HG03175 (cell line): ENCODE results near the gene NECTIN3.

Experiments
- ATAC-seq: cut with Tn5 transposase; IDR thresholded peaks from one replicate; pipeline ENCODE4 v1.9.1; 2021; ENCODE audit warnings: mild to moderate bottlenecking, moderate library complexity; ENCODE audit not compliant: unreplicated experiment

NECTIN3 gene

DNA sequence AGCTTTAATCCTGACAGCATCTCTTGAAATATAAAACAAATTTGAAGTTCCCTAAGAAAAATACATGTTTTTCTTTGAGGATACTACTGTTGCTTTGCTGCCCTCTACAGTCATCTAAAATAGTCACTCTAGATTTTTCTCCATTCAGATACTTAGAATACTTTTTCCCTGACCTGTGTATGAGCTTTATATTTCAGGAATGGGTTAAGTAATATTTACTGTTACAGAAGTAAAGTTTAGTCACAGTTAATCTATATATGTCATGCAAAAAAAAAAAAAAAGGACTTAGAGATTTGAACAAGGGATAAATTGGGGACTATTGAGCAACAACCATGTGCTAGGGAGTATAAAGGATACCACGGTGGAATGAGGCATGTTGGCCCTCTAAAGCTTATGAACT is 8.8 kb downstream of the NECTIN3 start:
- no peak for ATAC-seq

DNA sequence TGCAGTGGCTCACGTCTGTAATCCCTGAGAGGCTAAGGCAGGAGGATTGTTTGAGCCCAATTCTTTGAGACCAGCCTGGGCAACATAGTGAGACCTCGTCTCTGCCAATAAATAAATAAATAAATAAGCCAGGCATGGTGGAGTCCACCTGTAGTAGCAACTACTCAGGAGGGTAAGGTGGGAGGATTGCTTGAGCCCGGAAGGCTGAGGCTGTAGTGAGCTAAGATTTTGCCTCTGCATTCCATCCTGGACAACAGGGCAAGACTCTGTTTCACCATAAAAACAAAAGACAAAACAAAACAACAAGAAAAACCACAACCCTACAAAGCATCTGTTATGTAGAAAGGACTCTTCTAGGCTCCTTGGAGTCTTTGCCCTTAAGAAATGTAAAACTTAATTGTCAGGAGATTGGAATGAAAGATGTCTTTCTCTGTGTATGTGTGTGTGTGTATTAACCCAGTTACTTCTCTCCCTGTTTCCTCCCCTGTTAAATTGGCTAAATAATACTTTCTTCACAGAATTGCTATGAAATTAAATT is 9.5 kb downstream of the NECTIN3 start:
- ATAC-seq: no peak

DNA sequence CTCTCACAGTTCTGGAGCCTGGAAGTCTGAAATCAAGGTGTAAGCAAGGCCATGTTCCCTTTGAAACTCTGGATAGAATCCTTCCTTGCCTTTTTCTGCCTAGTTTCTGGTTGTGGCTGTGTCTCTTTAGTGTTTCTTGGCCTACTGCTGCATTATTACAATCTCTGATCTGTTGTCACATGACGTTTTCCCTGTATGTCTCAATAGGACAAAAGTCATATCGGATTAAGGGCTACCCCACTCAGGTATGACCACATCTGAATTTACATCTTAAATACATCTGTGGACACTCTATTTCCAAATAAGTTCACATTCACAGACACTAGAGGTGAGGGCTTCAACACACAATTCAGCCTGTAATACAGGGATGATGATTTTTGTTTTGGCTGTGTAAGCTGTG is 13.3 kb downstream of the NECTIN3 start:
- ATAC-seq: no peak

DNA sequence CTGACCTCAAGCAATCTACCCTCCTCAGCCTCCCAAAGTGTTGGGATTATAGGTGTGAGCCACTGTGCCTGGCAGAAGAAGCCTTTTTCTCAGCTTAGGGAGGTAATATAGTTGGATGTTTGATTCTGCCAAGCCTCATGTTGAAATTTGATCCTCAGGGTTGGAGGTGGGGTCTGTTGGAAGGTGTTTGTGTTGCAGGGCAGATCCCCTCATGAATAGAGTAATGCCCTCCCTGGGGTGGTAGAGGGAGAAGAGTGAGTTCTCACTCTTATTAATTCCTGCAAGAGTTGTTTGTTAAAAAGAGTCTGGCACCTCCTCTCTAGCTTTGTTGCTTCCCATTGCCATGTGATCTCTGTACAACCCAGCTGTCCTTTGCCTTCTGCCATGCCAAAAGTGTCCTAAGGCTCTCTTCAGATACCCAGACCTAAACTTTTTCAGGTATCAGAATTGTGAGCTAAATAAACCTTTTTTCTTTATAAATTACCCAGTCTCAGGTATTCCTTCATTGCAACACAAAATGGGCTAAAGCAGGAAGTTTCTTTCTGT is 16.4 kb downstream of the NECTIN3 start:
- ATAC-seq: no peak

DNA sequence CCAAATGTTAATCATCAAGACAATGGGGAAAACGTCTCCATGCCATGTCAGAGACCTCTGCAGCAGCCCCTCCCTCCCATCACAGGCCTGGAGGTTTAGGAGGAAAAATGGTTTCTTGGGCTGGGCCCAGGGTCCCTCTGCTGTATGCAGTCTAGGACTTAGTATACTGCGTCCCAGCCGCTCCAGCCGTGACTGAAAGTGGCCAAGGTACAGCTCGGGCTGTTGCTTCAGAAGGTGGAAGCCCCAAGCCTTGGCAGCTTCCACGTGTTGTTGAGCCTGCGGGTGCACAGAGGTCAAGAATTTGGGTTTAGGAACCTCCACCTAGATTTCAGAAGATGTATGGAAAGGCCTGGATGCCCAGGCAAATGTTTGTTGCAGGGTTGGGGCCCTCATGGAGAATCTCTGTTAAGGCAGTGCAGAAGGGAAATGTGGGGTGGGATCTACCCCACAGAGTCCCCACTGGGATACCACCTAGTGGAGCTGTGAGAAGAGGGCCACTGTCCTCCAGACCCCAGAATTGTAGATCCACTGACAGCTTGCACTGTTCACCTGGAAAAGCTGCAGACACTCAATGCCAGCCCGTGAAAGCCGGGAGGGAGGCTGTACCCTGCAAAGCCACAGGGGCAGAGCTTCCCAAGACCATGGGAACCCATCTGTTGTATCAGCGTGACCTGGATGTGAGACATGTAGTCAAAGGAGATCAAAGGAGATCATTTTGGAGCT is 25.0 kb downstream of the NECTIN3 start:
- ATAC-seq: no peak

DNA sequence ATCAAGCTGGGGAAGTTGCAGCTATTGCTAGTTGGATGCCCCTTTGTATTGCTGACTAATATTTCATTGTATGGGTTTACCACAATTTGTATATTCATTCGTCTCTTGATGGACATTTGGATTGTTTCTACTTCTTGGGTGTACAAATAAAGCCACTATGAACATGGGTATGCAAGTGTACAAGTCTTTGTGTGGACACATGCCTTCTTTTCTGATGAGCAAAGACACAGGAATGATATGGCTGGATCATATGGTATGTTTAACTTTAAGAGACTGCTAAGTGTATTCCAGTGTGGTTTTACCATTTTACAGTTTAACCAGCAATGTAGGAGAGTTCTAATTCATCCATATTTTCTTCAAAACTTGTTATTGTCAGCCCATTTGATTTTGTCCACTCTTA is 32.2 kb downstream of the NECTIN3 start:
- ATAC-seq: no peak

DNA sequence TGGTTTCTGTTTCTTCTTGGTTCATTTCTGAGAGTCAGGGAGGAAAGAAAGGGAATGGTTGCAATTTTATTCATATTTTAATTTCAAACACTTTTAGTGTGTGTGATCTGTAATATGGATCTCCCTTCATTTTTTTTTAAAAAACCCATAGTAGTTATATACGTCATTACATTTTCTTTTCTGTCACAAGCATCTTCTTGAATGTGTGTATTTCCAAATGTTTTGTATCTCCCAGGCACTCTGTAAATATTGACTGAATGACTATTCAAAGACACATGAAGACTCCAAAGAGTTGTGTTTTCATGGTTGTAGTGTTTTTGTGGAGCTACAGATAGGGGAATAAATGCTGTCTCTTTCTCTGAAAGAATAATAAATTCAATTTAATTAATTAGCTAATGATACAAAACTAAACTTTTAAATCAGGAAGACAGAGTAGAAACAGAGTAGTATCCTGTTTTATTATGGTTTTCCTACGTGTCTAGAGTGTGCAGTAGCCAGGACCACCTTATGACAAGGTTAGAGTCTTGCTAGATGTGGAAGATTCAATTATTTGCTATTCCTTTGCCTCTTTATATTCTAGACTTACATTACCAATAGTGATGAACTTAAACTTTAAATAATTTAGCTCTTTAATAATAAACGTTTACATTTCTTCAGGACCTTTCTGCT is 35.5 kb downstream of the NECTIN3 start:
- ATAC-seq: no peak

DNA sequence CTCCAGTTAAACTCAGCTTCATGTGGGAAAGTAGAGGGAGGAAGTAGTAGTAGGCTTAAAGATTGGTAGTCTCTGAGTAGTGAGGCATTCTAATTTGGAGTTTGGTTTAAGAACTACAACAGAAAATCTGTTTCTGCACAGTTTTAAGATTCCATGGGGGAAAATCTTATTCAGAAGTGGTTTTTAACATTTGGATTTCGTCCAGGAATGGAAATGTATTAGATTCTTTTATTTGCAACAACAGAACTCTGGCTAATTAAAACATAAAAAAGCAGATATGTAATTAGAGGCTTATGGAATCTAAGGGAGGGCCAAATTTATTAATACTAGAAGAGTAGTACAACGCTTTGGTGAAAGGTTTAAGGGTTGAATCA is 36.0 kb downstream of the NECTIN3 start:
- ATAC-seq: no peak

DNA sequence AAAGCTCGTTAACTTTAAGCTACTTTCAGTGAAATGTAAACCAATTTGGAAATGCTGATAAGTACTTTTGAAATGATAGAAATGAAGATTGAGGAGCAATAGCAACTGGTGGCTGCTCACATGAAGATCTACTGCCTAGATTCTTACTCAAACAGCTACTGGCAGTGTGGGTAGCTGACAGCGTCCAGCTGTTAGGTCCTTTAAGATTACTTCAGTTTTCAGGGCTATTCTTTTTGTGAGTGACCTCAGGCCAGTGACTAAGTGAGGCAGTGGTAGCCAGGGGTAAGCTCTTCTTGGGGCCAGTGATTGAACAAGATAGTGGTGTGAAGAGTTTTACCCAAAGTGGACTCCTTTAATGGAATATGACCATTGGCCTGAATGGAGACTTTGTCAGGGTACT is 41.3 kb downstream of the NECTIN3 start:
- ATAC-seq: no peak

DNA sequence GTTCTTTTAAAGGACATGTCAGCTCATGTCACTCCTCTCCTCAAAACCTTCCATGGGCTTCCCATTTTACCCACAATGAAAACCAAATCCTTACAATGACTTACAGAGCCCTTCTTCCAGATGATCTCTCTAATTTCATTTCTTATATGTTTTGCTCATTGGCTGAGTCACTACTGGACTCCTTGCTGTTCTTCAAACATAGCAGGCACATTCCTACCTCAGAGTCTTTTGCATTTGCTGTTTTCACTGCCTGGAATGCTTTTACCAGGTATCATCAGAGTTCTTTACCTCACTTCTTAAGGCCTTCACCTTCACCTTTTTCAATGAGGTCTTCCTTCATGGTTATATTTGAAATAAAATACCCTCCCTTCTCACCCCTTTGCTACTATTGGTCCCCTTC is 57.3 kb downstream of the NECTIN3 start:
- no peak for ATAC-seq

DNA sequence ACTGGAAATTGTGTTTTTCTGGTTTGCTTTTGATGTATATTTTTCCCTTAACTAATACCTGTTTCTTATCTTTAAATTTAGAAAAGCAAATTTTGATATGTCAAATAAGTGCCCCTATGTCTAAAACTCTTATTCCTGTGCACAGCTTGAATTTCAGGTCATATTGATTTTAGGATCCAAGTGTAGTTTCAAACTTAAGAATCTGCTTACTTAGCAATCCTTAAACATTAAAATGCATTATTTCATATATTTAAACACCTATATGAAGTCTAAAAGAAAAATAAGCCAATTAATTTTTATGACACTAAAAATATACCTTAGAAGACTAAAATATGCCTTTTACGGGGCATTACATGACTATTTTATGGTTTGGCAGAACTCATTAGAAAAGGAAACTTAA is 59.2 kb downstream of the NECTIN3 start:
- ATAC-seq: no peak

DNA sequence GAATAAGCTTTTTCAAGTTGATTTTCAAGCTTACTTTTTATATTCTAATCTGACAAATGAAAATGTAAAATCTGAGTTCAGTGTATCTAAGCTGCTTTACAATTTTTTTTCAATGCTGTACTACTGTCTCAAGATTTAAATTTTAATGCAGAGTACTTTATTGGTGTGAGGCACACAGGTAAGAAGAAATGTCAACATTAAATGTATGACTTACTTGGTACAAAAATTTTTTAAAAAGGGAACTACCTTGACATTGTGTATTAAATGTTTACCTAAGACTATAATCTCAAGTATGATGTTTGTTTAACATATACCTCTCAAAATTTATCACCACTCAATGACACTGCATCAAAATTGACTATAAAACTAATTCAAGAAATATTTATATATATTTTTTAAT is 62.7 kb downstream of the NECTIN3 start:
- no peak for ATAC-seq

DNA sequence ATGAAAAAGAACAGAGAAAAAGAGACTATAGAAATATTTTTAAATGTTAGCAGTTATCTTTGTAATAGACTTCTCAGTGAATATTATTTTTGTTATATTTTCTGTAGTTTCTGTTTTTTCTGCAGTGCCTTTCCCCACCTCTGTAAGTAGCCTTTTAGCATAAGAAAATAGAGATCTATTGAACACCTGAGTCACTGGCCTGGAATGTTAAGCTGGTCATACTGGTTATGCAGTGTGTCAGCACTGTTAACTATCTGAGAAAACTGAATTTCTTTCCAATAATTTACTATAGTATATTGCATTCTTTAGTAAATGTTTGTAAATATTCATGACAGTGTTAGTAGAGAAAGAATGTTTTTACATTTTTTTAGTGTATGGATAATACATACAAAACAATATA is 79.8 kb downstream of the NECTIN3 start:
- no peak for ATAC-seq

DNA sequence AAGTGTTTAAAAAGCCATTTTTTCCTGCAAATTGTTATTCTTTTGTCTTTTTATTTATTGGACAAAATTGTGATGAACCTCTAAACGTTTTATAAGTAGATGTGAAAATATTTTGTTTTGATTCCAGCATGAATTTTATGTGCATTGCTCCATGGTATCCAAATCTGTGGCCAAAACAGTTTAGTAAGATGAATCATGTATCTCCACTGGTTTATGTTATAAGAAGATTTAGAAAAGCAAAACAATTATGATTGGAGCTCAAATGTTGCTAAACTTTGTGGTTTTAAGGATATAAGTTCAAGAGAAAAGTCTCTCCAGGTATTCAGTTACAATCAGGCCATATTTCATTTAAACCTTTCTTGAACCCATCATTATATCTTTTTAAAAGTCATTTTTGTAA is 80.9 kb downstream of the NECTIN3 start:
- no peak for ATAC-seq

DNA sequence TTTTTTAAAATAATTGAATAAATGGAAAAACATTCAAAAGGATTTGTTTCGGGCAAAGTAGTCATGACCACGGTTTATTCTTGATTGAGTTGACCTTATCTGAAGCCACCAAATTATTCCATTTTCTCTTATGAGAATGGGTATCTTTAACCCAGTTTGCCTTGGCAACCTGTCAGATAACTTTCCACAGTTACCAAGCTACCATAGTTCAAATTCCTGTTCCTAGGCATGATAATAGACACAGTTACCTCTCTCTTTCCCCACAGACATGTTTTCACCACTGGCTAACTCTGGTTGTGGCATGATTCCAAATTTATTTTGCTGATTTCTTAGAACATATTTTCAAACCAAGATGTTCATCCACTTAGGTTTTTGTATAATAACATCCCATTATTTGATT is 84.9 kb downstream of the NECTIN3 start:
- ATAC-seq: no peak

DNA sequence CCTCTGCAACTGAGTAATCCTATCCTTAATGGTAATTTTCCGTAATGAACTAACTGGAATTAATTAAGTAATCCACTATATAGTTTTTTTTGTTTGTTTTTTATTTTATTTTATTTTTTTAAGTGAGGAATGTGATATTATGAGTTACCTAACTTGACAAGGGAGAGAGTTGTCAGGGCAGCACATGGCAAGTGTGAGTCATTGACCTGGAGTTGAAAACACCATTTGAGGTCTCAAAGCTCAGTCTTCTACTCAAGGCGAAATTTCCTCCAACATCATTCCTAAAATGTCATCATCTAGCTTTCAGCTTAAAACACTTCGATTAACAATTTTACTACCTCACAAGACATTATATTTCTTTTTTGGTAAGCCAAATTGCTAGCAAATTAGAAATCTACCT is 87.8 kb downstream of the NECTIN3 start:
- no peak for ATAC-seq

DNA sequence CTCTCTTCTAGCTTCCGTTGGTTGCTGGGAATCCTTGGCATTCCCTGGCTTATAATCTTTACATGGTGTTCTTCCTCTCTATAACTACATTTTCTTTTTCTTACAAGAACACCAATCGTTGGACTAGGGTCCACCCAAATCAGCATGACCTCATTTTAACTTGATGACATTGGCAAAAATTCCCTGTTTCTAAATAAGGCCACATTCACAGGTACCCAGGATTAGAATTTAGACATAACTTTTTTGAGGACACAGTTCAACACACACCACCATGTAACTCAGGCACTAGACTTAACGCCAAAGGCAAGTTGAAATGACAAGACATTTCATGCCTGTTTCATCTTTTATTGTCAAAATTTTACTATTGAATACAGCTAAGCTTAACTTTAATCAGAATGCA is 93.0 kb downstream of the NECTIN3 start:
- ATAC-seq: no peak

DNA sequence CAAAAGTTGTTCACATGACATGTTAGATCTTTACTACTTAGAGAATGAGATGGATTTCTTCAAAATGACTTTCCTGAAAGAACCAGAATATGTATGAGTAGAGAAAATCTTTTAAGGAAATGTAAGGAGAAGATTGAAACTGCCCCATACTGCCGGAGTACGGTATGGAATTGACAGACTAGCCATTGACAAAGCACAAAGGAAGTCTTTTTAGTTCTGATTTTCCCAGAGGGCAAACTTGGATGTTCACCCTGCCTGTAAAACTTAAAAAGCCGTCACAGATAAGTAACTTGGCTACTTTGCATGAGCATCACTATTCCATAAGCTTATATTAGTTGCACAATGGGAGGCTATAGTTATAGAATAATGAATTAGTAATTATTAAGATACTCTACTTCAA is 93.8 kb downstream of the NECTIN3 start:
- no peak for ATAC-seq

DNA sequence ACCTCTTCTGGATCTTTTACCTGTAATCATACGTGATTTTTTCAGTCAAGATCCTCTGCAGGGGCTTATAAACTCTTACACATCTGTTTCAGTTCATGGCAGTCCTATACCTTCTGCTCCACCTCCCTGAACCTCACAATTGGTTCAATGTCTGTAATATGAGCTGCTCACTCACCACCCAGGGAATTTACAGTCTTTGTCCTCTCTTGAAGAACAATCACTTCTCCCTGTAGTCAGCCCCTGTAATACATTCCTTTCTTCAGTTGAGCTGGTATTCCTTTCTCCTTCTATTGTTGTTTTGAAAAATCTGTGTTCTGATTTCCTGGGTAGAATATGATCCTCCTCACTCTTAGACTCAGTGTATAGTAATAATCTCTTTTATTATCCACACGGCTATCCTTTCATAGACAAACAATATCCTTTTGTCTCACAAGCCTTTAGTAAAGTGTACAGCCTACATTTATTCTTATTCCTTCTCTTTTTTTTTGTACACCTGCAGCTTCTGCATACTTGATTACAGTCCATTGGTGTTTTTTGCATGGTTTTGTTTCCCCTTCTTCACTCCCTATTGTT is 101.8 kb downstream of the NECTIN3 start:
- no peak for ATAC-seq

DNA sequence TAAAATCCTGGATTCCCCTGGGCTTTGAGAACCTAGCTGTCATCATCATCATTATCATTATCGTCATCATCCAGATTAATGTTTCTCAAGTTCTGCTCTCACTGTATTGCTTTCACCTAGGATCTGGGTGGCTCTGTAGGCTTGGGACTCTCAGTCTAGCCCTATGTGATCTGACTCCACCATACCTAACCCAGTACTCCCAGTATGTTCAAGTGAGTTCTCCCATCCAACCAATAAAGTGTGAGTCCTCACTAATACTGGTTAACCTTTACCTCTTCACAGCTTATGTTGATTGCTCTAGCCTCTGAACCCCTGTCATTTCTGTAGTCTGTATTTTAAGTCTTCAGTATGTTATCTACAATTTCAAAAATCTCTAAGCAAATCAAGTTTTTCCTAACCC is 102.3 kb downstream of the NECTIN3 start:
- ATAC-seq: no peak

DNA sequence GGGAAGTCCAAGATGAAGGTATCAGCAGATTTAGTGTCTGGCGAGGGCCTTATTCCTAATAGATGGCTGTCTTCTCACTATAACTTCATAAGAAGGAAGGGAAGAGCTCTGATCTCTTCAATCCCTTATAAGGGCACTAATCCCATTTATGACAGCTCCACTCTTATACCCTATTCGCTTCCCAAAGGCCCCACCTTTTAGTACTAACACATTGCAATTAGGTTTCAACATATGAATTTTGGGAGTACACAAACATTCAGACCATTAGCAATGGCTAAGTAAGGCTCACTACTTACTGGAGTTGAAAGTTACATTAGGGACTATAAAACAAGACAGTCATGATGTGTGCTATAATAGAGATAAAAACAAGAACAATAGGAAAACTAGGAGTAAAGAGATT is 118.9 kb downstream of the NECTIN3 start:
- ATAC-seq: no peak

DNA sequence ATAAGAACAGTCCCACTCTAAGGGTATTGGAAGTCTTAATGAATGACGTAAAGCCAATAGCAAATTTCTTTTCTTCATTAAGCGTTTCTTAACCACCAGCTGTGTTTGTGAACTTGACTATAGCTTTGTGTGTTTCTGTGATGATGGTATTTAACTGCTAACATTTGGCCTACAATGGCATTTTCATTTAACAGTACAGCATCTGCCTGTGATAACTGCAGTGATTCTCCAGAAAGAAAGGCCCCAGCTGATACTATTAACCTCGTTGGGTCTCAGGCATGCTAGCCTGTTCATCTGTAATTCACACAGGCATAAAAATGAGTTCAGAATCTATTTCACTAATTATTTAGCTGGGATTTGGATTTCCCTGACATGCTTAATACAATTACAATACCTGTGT is 121.9 kb downstream of the NECTIN3 start:
- ATAC-seq: no peak
